Measurements from ENCODE around the gene SMAD3.

DNA sequence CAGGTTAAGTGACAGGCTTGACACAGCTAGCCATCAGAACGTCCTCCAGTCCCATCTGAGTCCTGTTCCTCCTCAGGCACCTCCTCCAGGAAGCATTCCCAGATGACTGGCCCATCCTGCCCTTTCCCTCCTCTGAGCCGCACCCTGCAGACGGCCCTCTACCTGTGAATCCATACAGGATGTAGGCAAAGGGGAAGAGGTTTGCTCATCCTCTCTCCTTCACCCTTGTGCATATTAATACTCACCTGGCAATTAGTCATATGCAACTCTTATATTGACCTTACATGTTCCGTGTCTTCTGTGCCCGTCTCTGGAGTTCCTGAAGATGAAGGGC is 61.9 kb downstream of the SMAD3 start:
- TF ChIP-seq CTCF (conservative IDR thresholded peaks at IDR 0.05) (no peak), ZFX (IDR thresholded peaks at IDR 0.05) (no peak)

Measured in C4-2B (cell line).